Measurements from ENCODE around the gene CST4.
"Not testable (repeated sequence)": the region's sequence is repeated elsewhere in the genome, so short reads cannot be mapped to it uniquely, and the experiment has no call there.

Gene CST4

DNA sequence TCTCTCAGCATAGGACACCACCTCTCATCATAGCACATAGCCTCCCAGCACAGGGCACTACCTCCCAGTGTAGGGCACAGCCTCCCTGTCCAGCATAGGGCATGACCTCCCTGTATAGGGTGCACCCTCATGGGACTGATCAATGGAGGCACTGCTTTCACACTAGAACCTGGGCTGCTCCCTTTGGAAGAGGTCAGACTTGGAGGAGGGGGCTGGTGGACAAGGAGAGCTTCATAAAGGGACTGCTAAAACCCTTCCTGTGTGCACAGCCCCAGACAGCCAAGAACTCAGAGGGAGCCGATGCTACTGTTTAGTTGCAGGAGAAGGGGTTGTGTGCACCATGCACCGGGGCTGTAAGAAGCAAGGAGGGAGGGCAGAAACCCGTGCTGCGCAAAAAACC, 21.9 kb upstream of the CST4 start:
- no peak for DNase-seq (ENCODE audit: low read depth)
- no peak overlapping the region for H3K4me3 ChIP-seq (replicated peaks; ENCODE audit: low read depth, low read length)
- TF ChIP-seq, protein P1, sequence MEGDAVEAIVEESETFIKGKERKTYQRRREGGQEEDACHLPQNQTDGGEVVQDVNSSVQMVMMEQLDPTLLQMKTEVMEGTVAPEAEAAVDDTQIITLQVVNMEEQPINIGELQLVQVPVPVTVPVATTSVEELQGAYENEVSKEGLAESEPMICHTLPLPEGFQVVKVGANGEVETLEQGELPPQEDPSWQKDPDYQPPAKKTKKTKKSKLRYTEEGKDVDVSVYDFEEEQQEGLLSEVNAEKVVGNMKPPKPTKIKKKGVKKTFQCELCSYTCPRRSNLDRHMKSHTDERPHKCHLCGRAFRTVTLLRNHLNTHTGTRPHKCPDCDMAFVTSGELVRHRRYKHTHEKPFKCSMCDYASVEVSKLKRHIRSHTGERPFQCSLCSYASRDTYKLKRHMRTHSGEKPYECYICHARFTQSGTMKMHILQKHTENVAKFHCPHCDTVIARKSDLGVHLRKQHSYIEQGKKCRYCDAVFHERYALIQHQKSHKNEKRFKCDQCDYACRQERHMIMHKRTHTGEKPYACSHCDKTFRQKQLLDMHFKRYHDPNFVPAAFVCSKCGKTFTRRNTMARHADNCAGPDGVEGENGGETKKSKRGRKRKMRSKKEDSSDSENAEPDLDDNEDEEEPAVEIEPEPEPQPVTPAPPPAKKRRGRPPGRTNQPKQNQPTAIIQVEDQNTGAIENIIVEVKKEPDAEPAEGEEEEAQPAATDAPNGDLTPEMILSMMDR (IDR thresholded peaks at IDR 0.05; ENCODE audit: low read length, missing control alignments): no peak

DNA sequence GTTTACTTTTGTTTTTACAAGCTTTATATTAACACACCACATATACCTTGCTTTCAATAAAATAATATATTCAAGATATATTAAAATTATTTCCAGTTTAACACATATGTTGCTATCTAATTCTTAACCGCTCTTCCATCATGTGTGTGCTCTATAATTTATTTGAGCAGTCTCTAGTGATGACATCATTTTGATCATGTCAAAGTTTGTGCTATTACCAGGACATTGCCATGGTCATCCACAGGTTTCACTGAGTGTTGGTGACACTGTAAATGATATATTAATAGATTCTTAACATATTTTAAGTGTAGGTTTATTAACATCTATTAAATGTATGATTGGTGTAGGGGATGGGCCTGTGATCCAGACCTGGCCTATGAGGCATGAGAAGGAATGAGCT, 17.1 kb upstream of the CST4 start:
- TF ChIP-seq, protein P1 (IDR thresholded peaks at IDR 0.05; ENCODE audit: low read length, missing control alignments): no peak
- DNase-seq (ENCODE audit: low read depth): no peak
- H3K4me3 ChIP-seq (replicated peaks; ENCODE audit: low read depth, low read length): no peak overlapping the region

DNA sequence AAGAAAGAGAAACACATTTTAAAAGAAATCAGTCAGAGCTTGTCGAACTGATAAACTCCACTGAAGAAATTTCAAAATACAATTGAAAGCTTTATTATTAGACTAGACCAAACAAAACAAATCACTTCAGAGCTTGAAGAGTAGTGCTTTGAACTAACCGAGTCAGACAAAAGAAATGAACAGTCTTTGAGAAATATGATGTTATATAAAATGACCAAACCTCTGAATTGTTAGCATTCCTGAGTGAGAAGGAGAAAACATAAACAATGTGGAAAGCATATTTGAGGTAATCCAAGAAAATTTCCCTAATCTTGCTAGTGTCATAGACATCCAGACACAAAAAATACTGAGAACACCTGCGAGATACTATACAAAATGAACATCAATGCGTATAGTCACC, 13.2 kb upstream of the CST4 start:
- TF ChIP-seq, protein P1 (IDR thresholded peaks at IDR 0.05; ENCODE audit: low read length, missing control alignments): no peak
- H3K4me3 ChIP-seq (replicated peaks; ENCODE audit: low read depth, low read length): no peak overlapping the region
- peak; percentile 32 for DNase-seq (ENCODE audit: low read depth)

DNA sequence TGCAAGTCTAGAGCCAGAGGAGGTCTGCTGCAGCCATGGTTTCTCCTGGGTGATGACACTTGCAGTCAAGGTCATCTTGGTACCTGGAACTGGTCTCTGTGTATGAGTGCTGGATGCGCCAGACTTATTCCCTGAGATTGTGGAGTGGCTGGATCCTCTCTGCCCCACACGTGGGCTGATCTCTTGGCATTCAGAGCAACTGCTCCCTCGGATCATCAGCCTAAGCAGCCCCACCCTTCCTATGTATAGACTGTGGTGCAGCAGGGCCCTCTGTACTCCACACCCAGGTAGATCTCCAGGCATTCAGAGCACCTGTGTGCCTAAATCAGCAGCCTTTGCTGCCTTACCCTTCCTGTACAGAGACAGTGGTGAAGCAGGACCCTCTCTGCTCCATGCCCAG, 12.1 kb upstream of the CST4 start:
- H3K4me3 ChIP-seq (replicated peaks; ENCODE audit: low read depth, low read length): no peak overlapping the region
- DNase-seq (ENCODE audit: low read depth): no peak
- TF ChIP-seq, protein P1 (IDR thresholded peaks at IDR 0.05; ENCODE audit: low read length, missing control alignments): no peak

DNA sequence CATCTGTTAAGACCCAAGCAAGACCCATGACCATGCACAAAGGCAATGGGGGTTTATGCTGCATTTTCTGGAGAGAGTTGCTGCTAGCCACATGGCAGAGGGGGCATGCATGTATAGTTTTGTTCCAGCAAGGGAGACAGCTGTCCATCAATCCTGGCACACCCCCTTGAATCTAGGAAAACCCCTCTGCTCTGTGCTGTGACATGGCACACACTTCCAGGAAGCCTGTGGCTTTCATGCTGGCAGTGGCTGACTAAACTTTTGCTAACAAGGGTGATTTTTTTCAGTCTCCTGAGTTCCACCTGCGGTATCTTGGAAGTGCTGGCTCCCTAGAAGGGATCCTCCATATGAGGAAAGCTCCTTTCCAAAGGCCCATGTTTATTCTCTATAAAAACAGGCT, 9.1 kb upstream of the CST4 start:
- no peak for DNase-seq (ENCODE audit: low read depth)
- TF ChIP-seq, protein P1 (IDR thresholded peaks at IDR 0.05; ENCODE audit: low read length, missing control alignments): no peak
- H3K4me3 ChIP-seq (replicated peaks; ENCODE audit: low read depth, low read length): no peak overlapping the region

DNA sequence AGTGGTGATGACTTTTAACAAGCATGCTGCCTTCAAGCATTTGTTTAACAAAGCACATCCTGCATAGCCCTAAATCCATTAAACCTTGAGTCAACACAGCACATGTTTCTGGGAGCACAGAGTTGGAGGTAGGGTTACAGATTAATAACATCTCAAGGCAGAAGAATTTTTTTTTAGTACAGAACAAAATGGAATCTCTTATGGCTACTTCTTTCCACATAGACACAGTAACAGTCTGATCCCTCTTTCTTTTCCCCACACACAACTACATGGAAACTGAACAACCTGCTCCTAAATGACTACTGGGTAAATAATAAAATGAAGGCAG, 6.2 kb upstream of the CST4 start:
- not testable (repeated sequence) for DNase-seq (ENCODE audit: low read depth); H3K4me3 ChIP-seq (replicated peaks; ENCODE audit: low read depth, low read length)

DNA sequence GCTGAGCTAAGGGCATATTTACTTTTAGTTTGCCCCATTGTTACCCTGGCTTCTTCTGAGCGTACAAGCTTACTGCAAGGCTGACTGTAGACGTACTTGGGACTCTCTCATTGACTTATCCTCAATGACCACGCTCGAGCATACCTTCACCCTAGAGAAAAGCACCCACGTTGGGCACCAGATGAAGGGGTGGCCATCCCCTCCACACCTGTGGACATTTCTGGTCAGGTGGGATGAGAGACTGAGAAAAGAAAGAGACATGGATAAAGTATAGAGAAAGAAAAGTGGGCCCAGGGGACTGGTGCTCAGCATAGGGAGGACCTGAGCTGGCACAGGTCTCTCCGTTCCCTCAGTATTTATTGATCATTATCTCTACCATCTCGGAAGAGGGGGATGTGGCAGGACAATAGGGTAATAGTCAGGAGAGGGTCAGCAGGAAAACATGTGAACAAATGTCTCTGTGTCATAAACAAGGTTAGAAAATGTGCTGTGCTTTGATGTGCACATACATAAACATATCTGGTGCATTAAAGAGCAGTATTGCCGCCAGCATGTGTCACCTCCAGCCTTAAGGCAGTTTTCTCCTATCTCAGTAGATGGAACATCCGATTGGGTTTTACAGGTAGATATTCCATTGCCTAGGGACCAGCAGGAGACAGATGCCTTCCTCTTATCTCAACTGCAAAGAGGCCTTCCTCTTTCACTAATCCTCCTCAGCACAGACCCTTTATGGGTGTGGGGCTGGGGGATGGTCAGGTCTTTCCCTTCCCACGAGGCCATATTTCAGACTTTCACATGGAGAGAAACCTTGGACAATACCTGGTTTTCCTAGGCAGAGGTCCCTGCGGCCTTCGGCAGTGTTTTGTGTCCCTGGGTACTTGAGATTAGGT, 5.6 kb upstream of the CST4 start:
- not testable (repeated sequence) for H3K4me3 ChIP-seq (replicated peaks; ENCODE audit: low read depth, low read length); DNase-seq (ENCODE audit: low read depth)

DNA sequence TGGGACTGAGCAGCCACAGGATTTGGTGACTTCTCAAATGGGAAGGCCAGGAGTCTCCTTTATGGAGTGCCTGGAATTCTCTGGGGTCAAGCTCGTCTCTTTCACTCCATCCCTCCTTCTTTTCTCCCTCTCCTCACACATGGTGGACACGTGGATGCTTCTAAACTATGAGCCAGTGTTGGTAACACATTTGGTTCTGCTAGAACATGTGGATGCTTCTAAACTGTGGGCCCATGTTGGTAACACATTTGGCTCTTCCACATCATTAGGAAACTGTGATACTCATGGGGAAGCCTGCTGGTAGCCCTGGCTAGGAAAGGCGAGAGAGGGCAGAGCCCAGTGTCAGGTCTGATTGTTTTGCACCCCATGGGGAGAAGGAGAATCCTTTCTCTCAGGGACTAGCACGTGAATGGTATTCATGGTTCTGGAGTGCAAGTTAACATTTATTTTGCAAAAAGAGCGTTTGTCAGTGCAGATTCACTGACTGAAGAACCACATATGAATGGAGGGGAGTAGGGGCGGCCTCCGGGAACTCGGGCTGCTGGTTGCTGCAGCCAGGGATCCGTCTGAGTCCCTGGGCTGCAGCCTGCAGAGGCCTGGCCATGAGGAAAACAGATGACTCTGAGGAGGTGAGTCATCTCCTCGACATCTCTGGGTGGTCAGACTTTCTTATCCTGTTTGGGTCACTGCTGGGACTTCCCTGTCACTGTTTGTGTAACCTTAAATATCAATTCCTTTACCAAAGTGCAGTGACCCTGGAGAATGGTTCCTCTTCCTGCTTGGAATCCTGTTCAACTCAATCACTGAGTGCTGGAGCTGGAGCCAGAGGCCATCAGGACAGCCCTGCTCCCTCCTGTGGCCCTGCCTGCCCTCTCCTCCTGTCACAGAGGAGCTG, 4.1 kb upstream of the CST4 start:
- peak; percentile 45 for DNase-seq (ENCODE audit: low read depth)
- not testable (repeated sequence) for H3K4me3 ChIP-seq (replicated peaks; ENCODE audit: low read depth, low read length)
